GM11168 (cell line): ENCODE results near the gene STARD13.
"Not testable (repeated sequence)": the region's sequence is repeated elsewhere in the genome, so short reads cannot be mapped to it uniquely, and the experiment has no call there.

ENCODE experiments used
- in situ Hi-C: fragments of 300-500 bp; cut with MboI; formaldehyde crosslinking; loops from one replicate; pipeline ENCODE4 v1.12.0; 2022; ENCODE audit warnings: low sequenced_read_pairs; ENCODE audit not compliant: unreplicated experiment

Gene STARD13

DNA sequence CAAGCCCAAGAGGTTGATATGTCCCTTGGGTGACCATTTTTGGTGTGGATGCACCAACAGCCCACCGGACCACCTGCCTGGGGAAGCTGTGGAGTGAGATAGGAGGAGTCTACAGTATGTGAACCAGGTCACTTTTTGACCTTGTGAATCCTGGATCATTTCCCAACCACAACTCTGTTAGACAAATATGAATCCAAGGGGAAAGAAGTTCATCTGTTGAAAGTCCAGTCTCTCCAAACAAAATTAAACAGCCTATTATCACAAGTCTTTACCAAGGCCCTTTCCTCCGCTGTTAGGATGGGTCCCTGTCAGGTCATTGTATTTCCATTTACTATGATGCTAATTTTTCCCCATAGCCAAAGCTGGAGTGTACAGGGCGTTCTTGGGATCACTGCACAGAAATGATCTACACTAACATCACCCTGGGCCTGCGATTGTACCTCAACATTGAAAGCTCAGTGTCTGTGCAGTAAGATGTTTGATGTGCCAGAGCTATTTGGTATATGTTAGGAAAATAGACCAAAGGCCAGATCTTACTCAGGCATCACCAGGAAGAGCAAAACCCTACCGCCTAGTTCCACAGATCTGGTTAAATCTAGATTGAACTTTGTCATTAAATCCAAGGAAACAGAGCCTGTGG is 117.1 kb downstream of the STARD13 start:
- in situ Hi-C loops, result no loop called here

DNA sequence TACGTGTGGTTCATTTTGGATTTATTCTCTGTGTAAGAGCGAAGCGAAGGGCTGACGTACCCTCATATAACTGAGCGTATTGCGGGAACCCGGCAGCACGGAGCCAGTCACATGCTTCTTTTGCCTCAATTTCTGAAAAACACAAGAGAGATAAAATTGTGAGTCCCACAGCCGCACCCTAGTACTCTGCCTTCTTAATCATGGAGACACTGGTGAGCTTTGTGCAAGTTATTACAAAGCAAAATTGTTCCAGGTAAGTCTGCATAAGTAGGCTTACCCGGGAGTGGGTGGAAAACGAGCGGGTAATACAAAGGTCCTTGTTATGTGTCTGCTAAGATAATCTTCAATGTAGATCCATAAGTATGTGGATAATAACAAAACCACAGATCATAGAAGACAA is 118.1 kb downstream of the STARD13 start:
- in situ Hi-C loops, result no loop called here

DNA sequence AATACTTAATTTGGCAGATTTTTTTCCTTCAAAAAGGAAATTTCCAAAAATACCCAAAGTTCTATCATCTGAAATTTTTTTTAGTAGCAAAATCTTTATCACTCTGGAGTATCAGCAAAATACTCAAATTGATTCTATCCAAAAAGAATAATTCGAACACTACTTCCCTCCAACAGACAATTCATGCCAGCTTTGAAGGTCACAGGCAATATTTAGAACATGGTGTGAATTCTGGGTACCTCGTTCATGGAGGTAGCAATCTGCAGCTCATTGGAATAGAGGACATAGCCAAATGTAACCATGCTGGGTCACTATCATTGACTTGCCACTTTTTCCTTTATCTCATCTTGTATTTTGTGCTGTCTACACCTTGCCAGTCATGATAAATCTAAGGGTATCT is 119.8 kb downstream of the STARD13 start:
- in situ Hi-C loops, result no loop called here

DNA sequence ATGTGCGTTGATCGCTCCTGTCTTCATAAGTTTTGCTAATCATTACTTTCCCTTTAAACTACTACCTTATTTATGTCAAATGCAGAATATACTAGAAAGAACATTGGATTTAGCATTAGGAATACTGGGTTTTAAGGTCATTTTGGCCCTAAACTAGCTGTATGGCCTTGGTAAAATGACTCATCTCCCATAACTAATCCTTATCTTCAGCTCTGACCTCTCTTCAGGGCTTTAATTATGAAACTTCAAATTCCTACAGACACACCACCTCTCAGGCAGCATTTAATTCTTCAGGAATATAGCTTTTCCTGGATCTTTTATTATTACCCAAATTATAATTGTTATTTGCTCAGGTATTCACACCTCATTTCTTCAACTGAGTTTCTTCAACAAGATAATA is 121.2 kb downstream of the STARD13 start:
- in situ Hi-C loops, result no loop called here

DNA sequence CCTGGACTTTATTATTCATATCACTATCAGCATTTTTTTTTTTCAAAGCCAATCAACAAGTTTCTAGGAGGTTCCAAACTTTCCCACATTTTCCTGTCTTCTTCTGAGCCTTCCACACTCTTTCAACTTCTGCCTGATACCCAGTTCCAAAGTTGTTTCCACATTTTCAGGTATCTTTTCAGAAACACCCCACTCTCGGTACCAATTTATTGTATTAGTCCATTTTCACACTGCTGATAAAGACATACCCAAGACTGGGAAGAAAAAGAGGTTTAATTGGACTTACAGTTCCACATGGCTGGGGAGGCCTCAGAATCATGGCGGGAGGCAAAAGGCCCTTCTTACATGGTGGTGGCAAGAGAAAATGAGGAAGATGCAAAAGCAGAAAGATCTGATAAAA is 122.8 kb downstream of the STARD13 start:
- in situ Hi-C loops, result not testable (repeated sequence)

DNA sequence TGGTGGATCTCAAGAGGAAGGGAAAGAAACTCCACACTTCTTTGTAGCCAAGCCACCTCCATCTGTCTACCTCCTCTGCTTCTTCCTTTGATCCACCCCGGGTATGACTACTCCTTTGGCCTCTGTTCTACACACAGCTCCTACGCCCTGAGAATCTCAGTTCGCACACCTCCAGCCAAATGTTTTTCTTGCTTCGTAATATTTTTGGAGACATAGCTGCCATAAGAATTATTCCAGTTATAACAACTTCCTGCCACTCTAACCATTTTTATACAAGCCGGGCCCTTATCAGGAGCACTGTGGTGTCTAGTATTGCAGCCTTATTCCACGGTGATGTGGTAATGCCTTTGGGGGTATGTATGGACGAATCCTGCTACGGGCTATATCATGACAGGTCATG is 126.7 kb downstream of the STARD13 start:
- in situ Hi-C loops, result no loop called here

DNA sequence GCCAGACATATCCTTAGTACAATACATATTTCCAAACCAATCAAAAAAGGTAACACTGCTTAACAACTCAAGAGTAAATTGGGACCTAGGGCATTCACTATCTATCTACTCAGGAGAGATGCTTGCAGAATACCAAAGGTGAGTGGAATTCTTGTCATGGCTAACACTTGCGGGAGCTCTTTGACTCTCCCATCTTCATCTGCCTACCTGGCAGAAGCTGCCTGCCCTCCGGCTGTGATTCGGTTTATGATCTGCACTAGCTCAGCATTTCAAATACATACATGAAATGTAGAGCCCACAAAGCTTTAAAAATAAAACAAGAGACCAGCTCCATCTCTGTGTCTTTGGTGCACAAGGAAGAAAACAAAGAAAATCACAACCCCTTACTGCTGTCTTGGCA is 127.3 kb downstream of the STARD13 start:
- in situ Hi-C loops, result no loop called here

DNA sequence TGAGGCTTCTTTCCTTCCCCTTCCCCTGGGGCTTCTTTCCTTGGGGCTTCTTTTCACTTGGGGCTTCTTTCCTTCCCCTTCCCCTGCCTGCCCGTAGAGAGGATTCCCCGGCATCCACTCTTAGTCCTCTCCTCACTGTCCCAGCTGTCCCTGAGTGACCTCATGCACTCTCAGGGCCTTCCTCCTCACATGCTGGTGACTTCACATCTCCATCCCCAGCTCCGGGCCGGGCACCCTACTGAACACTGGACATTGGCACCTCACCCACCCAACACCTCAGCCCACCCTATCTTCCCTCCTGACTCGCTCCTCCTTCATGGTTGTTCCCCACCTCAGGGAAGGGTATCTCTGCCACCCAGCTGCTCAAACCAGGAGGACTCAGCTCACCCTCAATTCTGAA is 130.6 kb downstream of the STARD13 start:
- in situ Hi-C loops, result no loop called here

DNA sequence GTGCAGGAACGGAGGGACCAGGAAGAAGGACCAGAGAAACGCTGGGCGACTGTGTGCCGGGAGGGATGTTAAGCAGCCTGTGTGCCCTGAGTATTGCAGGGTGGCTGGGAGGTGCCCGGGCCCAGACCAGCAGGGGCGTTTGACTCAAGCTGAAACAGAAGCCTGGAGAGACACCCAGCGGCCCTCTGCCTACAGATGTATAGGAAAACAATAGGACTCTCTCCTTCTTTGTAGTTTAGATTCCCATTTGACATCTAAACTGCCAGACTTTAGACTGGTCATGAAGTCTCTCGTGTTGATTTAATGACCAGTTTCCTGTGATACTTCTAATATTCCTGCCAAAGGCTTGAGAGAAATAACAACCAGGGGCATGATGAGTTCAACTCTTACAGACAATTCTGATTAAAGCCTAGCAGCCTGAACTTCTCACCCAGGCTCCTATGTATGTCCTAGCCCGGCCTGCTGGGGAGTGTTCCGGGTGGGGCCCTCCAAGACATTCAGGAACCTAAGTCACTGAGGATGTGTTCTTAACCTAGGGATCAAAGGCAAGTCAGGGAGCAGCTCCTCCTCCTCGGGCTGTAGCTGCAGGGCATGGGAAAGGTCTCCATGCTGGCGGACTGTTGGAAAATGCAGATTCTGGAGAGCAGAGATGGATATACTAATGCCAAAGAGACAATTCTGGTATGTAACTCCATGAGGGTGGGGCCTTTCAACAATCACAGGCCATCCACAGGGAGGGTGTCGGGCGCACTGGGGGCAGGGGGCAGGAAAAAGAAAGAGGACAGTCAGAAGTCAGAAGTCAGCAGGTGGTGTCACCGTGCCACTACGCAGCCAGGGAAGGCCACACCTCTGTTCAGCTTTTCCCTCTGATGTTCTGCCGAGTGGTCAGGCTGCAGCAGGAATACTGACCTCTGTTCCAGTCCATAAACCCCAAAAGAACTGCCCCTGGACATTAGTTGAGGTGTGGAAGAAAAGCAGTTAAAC is 131.8 kb downstream of the STARD13 start:
- in situ Hi-C loops, result no loop called here

DNA sequence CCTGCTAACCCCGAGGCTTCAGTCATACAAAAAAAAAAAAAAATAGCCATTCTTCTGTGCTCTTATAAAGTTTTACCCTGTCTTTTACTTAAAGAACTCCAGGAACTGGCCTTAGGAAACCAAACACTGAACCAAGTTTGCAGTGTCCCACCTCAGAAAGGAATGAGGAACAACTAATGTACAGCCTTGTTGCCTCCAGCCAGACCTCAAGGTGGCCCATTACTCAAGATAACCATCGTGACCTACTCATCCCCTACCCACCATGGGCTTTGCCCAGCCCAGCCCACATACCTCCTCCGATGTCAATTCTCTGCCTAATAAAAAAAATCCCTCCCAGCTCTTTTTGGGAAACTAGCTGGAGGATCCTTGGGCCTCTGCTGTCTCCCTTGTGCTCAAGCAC is 133.2 kb downstream of the STARD13 start:
- in situ Hi-C loops, result no loop called here

DNA sequence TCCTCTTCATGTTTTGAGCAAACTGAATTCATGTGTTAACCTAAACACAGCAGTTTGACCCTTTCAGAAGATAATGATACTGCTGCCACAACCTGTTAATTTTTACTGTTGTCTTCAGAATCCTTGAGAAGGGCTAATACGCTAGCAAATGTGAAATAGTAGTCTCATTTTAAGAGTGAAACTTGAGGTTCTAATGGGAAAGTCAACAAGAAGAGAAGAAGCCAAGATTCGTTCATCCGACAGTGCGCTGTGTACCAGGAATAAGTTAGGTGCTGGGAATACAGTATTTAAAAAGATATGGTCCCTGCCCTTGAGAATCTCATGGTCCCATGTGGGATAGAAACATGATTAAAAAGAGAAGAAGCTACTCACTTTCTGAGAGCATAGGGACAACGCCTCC is 134.9 kb downstream of the STARD13 start:
- in situ Hi-C loops, result no loop called here

DNA sequence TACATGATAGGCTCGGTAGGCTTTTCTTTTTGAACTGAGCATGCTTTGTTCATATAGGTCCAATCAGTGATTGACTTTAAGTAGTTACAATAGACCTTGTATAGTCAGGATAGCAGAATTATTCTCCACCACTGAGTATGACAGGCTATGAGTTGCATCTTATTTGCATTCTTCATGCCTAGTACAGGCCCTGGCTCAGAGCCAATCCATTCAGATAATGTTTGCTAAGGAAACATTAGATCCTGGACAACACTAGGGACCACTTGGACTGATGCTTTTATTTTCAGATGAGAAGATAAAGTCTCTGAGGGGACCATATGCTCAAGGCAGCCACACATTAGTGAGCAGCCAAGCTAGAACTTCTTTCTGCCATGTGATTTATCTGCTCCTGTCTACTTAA is 135.4 kb downstream of the STARD13 start:
- in situ Hi-C loops, result no loop called here

DNA sequence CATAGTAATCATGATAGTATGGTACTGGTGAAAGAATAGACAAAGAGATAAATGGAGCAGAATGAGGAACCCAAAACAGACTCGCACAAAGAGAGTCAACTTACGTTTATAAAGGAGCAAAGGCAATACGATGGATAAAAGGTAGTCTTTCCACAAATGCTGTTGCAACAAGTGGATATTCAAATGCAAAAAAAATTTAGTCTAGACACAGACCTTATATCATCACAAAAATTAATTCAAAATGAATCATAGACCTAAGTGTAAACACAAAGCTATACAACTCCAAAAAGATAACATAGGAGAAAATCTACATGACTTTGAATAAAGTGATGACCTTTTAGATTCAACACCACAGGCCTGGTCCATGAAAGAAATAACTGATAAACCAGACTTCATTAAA is 137.7 kb downstream of the STARD13 start:
- in situ Hi-C loops, result no loop called here

DNA sequence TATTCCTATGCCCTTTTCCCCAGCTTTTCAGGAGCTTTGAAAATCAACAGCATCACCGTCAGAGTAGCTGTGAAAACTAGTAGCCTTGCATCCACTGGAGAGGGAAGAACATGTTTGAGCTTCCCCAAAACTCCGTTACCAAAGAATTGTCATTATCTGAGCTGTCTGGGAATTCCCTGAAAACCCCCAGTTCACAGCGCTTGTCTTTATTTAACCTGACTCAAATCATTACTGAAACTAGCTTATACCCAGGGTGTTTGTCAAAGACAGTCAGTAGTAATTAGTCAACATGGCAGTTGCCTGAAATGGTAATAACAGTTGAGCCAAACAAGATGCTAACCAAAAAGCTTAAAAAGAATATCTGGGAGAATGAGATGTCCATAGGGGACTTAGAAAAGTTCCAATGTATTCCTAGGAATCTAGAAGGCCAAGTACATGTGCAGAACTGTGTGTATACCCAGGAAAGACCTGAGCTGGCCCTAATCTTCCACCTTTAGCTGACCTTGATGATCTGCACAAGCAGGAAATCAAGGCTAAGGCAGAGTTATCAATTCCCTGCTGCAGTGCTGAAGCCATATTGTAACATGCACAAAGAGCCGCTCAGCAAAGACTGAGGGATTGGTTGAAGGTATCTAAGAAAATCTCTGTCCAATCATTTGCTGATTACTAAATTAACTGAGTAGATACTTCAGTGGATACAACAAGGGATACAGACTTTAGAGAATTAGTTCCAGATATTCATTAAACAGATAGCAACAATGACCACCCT is 138.5 kb downstream of the STARD13 start:
- in situ Hi-C loops, result no loop called here

DNA sequence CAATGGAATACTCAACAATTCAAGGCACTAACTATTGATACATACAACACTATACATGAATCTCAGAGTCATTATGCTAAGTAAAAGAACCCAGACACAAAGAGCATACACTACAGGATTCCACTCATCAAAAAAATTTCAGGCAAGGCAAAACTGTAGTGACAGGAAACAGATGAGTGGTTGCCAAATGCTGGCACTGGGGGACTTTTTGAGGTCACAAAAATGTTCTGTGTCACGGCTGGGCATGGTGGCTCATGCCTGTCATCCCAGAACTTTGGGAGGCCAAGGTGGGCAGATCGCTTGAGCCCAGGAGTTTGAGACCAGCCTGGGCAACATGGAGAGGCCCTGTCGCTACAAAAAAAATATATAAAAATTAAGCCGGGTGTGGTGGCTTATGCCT is 139.9 kb downstream of the STARD13 start:
- in situ Hi-C loops, result no loop called here

DNA sequence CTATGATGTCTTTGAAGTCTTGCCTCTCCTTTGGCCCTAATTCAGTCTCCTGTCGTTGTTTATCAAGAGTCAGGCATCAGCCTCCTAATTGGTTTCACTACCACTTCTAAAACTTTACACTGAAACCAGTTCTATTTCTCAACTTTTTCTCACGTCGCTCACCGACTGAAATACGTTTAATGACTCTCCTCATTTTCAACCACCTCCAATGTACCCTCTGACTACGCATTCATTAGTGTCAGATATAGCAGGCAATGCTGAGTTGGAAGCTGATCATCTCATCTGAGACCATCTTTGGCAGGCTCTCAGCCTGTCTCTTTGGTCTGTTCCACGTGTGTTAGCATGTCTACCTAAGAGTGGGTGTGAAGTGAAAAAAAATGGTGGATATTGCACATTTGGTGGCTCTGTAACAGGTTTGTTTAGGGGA is 141.2 kb downstream of the STARD13 start:
- in situ Hi-C loops, result no loop called here

DNA sequence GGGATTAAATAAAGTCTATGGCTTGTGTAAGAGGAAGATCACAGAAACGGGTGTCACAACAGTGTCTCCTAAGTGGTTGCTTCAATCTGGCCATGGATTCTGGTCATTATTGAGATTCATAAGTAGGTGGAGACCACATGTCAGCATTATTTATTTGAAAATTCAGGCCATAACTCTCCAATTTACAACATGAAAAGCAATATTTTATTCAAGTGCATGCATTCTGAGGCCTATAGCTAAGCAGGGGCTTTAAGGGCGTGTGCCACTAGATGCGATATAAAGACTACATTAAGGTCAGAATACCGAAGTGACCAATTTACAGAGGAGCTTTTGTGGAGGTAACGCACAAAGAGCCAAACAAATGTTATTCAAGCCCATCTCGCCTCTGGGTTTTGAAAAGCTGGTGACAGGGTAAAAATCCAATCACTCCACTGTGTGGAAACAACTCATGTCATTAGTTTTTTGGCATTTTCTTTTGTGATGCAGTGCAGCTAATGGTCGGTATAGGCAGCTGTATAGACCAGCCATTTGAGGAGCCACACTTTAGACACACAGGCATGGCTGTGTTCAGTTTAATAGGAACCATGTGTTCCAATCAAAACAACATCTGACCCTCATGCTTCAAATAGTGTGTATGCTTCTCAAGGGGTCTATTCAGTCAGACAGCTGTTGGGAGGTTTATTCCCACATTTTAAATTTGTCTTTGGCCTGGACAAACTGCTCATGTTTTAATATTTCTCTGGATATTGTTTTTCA is 145.6 kb downstream of the STARD13 start:
- in situ Hi-C loops, result no loop called here

DNA sequence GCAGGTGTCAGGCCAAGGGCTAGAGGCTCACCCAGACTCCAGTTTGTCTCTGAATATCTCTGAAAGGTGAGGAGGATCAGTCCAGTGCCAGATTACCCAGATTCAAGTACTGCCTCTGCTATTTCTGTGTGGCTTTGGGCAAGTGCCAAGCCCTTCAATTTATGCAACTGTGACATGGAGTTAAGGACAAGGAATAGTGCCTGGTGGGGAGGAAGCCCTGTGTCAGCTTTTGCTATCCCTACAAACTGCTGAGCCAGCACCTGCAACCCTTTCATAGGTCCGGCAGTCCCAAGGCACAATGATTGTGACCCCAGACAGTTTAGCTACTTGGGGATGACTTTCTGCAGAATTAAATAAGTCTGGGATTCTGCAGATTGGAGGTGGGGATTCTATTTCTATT is 146.4 kb downstream of the STARD13 start:
- in situ Hi-C loops, result no loop called here

DNA sequence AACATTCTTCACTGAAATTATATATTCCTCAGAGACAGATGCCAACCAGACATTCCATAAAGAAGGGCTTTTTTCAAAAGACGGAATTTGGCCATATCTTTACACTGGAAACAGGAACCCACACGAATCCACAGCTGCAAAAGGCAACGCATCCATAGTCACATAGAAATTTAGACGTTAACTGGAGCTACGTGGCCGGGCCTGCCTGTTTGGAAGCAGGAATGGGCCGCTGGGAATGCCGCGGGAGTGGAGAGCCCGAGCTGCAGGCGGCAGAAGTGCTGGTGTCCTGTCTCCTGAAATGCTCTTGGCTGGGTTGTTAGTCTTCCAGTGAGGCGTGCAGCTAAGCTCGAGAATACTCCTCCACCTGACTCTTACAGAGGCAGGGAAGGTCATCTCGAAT is 147.1 kb downstream of the STARD13 start:
- in situ Hi-C loops, result no loop called here

DNA sequence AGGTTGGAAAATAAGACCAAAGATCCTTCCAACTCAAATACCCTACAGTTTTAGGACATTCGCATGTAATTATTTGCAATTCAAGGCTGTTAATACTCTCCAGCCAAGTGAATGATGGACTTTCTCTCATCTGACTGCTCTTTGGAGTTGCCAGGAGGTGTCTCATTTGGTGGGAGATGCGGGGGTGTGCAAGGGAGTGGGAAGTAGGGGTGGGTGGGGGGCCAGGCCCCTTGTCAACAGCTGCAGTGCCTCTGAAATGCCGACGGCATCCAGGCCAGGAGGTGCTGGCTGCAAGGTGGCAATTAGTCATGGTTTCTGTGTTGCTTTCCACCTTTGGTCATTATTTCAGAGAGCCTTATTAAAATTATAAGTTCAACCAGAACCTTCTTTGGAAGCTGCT is 147.8 kb downstream of the STARD13 start:
- in situ Hi-C loops, result no loop called here
